GF-D8 (cell line): ENCODE data around the gene HOOK2.
"Not testable (repeated sequence)": the region's sequence is repeated elsewhere in the genome, so short reads cannot be mapped to it uniquely, and the experiment has no call there.

ENCODE experiments used
- DNase-seq: peaks from one replicate; lab custom pipeline; 2025; lab: John Stamatoyannopoulos, UW

The HOOK2 gene, protein sequence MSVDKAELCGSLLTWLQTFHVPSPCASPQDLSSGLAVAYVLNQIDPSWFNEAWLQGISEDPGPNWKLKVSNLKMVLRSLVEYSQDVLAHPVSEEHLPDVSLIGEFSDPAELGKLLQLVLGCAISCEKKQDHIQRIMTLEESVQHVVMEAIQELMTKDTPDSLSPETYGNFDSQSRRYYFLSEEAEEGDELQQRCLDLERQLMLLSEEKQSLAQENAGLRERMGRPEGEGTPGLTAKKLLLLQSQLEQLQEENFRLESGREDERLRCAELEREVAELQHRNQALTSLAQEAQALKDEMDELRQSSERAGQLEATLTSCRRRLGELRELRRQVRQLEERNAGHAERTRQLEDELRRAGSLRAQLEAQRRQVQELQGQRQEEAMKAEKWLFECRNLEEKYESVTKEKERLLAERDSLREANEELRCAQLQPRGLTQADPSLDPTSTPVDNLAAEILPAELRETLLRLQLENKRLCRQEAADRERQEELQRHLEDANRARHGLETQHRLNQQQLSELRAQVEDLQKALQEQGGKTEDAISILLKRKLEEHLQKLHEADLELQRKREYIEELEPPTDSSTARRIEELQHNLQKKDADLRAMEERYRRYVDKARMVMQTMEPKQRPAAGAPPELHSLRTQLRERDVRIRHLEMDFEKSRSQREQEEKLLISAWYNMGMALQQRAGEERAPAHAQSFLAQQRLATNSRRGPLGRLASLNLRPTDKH

GRCh38 chr19:12774588-12775555, at the start of gene HOOK2:
Gene HOOK2 (minus strand): TSS chr19:12775552. CDS start chr19:12775449, 103 bp downstream.
- DNase-seq: no peak

GRCh38 chr19:12821761-12822160, 46.4 kb upstream of the HOOK2 start:
- no peak for DNase-seq

GRCh38 chr19:12817810-12818209, 42.5 kb upstream of the HOOK2 start:
- DNase-seq: not testable (repeated sequence)

- not testable (repeated sequence) for DNase-seq
Measured at GRCh38 chr19:12817188-12817587, 41.8 kb upstream of the HOOK2 start.

GRCh38 chr19:12815088-12815487, 39.7 kb upstream of the HOOK2 start:
- no peak for DNase-seq

DNA sequence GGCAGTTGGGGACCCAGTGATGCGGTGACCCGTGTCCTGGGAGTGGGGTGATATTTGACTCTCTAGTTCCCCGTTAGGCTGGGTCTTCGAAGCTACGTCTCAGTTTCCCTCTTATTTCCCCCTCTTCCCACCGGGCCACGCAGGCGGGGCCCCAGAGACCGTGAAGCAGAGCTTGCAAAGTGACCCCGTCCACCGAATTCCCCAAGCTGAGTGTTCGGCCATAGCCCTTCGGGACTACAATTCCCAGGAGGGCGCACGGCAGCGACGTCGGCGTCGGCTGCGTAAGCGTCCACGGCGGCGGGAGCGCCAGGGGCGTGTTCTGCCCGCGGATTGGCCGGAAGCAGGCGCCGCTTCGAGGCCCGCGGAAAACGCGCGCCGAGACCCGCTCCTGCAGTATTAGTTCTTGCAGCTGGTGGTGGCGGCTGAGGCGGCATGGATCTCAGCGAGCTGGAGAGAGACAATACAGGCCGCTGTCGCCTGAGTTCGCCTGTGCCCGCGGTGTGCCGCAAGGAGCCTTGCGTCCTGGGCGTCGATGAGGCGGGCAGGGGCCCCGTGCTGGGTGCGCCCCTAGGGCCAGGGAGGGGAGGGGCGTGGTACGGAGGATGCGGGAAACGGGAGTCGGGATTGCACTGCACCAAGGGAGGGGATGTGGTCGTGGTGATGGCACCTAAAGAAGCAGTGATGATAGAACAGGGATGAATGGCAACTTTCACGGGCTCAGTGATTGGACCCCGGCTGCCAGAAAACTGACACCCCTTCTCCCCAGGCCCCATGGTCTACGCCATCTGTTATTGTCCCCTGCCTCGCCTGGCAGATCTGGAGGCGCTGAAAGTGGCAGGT, 31.1 kb upstream of the HOOK2 start, which contains the start of gene RNASEH2A:
TSS of gene RNASEH2A (plus strand) at position 343 of the 840 bp plus-strand sequence. CDS start at position 433, 90 bp downstream.
- peak; percentile 59 for DNase-seq

DNA sequence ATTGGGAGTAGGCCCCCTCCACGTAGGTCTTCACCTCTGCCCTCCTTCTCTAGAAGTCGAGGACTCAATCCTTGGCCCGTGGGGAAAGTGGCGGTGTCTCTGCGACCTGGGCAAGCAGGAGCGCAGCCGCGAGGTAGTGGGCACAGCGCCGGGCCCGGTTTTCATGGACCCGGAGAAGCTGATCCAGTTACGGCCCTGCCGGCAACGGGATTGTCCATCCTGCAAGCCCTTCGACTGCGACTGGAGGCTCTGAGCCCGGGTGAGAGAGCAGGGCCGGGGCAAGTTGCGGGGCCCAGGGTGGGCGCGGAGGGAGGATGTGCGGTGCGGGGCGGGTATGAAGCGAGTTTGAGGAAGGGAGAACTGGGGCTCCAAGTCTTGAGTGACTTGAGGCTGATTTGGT, 28.7 kb upstream of the HOOK2 start:
- no peak for DNase-seq

DNA sequence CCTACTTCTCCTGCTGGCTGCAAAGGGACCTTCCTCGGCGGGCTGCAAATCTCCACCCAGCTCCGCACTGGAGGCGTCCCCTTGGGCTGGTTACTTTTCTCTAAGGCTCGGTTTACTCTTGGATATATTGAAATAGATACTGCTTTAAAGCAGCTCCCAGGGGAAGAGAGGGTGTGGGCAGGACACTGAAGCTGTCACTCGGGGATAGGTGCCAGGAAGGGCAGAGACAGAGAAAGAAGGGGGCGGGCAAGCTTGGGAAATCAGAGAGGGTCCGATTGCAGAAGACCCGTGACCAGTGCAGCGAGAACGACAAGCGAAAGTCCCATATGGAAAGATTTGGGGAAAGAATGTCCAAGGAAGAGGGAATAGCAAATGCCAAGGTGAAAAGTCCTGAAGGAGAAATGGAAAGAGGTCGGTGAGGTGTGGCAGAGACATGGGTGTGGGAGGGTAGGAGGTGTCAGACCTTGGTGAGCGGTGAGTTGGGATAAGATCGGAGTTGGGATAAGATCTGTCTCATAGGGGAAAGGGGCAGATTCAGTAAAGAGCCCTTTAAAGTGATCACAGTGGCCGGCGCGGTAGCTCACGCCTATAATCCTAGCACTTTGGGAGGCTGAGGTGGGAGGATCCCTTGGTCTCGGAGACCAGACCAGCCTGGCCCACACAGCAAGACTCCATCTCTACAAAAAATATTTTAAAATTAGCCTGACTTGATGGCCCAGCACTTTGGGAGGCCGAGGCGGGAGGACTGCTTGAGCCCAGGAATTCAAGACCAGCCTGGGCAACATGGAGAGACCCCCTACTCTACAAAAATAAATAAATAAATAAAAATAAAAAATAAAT, 27.1 kb upstream of the HOOK2 start:
- no peak for DNase-seq

GRCh38 chr19:12801466-12802266, 26.3 kb upstream of the HOOK2 start, which contains the start of the genes PRDX2 and THSD8:
Gene PRDX2 (minus strand): TSS chr19:12801800. CDS start chr19:12801261, 539 bp downstream.
Gene THSD8 (plus strand): TSS chr19:12802069. CDS start chr19:12802072, 3 bp downstream.
- DNase-seq: peak; percentile 36

DNA sequence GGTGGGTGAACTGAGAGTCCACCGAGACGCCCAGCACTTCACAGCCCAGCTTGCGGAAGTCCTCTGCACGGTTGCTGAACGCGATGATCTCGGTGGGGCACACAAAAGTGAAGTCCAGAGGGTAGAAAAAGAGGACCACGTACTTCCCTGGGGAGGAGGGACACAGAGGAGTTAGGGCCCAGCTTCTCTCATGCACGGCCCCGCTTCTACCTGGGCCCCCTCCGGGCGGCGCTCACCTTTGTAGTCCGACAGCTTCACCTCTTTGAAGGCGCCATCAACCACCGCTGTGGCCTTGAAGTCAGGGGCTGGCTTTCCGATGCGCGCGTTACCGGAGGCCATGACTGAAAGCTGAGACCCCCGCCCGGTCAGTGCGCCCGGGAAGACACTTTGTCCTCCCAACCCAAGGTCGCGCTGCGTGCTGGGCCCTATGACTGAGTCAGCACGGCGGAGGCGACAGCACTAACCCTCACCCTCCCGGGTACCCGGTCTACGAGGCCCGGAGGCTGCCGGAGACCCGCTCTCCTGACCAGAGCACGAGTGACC, 25.6 kb upstream of the HOOK2 start:
- DNase-seq: no peak

DNA sequence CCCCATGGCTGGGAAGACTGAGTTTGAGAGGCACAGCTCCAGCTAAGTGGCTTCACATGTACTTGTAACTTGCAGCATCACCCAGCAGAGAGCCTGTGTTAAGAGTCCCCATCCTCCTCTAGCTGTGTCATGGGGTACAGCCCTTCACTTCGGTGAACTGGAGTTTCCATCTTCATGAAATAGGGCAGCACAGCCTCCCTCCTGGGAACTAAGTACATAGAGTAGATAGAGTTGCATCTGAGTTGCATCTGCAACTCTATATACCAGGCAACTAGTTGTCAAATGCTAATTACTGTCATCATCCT, 25.1 kb upstream of the HOOK2 start:
- no peak for DNase-seq

DNA sequence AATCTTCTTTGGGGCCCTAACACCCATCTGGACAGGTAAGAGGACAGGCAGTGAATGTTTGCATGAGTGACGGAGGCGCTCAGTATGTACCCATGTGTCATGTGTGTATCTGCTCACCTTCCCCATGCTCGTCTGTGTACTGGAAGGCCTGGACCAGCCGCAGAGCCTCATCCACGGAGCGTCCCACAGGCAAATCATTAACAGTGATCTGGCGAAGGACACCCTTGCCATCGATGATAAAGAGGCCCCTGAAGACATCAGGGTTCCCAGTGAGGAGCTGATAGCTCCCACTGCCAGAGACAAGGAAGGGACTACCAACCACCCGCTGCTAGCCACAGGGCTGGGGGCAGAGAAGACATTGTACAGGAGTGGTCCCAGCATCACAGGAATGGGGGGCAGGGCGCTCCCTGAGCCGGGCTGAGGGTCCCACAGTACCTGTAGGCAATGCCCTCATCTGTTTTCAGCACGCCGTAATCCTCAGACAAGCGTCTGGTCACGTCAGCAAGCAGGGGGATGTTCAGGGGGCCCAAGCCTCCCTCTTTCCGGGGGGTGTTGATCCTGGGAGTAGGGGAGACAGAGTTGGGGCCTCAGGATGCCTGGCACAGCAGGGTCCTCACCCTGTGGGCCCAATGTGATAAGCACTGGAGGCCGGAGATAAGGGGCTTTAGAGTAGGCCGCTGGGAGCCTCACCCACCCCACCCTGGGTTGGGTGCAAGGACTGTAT, 24.6 kb upstream of the HOOK2 start:
- DNase-seq: no peak

DNA sequence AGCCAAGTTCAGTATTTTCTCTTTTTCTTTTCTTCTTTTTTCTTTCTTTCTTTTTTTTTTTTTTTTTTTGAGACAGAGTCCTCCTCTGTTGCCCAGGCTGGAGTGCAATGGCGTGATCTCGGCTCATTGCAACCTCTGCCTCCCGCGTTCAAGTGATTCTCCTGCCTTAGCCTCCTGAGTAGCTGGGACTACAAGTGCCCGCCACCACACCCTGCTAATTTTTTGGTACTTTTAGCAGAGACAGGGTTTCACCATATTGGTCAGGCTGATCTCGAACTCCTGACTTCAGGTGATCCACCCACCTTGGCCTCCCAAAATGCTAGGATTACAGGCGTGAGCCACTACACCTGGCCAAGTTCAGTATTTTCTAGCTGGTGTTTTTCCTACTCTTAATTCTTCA, 22.3 kb upstream of the HOOK2 start:
- DNase-seq: not testable (repeated sequence)

- DNase-seq: no peak
Measured at GRCh38 chr19:12797141-12797587, 21.8 kb upstream of the HOOK2 start.

DNA sequence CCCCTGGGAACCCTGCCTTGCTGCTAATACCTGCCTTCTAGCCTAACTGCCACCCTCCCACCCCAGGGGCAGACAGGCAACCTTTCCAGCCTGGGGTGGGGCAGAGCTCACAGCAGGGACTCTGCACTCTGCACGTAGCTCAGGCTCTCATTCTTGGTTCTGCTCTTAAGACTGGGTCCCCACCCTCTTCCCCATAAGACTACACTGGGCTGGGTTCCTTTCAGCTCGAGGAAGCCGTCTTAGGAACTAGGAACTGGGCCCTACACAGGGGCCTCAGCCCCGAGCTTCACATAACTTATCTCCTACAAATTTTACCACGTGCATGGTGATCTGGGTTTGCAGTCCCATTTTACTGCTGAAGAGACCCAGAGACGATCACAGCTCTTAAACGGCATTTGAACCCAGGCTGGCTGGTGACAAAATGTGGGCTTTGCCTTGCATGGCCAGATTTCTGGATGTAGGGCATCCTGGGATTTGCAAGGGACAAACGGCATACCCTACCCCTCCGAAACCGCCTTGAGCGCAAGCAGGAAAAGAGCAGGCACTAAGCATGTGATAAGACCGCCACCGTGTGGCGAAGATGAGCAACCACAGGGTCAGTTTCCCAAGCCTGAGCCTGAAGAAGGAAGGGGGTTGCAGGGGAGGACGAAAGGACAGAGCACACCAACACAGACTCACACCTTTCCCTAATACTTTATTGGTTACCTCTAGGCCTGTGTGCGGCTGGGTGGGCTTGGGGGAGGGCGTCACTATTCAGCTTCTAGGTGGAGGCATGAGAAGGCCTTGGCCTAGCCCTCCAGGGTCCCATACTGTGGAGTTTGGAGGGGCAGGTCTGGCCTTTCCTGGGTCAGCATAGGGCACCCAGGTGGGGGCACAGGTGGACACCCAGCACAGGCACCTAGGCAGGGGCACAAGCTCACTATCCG, 21.1 kb upstream of the HOOK2 start:
- peak; percentile 43 for DNase-seq

GRCh38 chr19:12794971-12795381, 19.6 kb upstream of the HOOK2 start:
- no peak for DNase-seq
